HG03469 (cell line): ENCODE results near the gene CXCL6.
A peak's percentile ranks its signal among the peaks of the same experiment; 100 is the strongest.

Experiments used
- ATAC-seq: cut with Tn5 transposase; IDR thresholded peaks from one replicate; pipeline ENCODE4 v1.9.1; 2021; ENCODE audit warnings: mild to moderate bottlenecking, moderate library complexity, moderate number of reproducible peaks; ENCODE audit not compliant: unreplicated experiment

The CXCL6 gene

GRCh38 chr4:73836373-73837279 is at the start of gene CXCL6:
Gene CXCL6 (plus strand): TSS chr4:73836678. CDS start chr4:73836751, 73 bp downstream.
- ATAC-seq: no peak

GRCh38 chr4:73788411-73788810 is 48.1 kb upstream of the CXCL6 start:
- no peak for ATAC-seq

- no peak for ATAC-seq
These were observed 37.6 kb upstream of the CXCL6 start for GRCh38 chr4:73798842-73799241.

- no peak for ATAC-seq
These were observed 36.3 kb upstream of the CXCL6 start for GRCh38 chr4:73800206-73800605.

GRCh38 chr4:73801692-73802091 is 34.8 kb upstream of the CXCL6 start:
- ATAC-seq: no peak

GRCh38 chr4:73803213-73803612 is 33.3 kb upstream of the CXCL6 start:
- no peak for ATAC-seq

GRCh38 chr4:73810191-73810590 is 26.3 kb upstream of the CXCL6 start:
- no peak for ATAC-seq

- no peak for ATAC-seq
These were observed 24.6 kb upstream of the CXCL6 start for GRCh38 chr4:73811841-73812240.

- ATAC-seq: no peak
These were observed 21.8 kb upstream of the CXCL6 start for GRCh38 chr4:73814679-73815078.

- ATAC-seq: peak; percentile 52
These were observed 21.3 kb upstream of the CXCL6 start for GRCh38 chr4:73815145-73815544.

GRCh38 chr4:73816814-73817213 is 19.7 kb upstream of the CXCL6 start:
- ATAC-seq: no peak

- no peak for ATAC-seq
These were observed 19.1 kb upstream of the CXCL6 start for GRCh38 chr4:73817341-73817740.

- no peak for ATAC-seq
These were observed 15.2 kb upstream of the CXCL6 start for GRCh38 chr4:73821325-73821724.

GRCh38 chr4:73822389-73822788 is 14.1 kb upstream of the CXCL6 start:
- no peak for ATAC-seq

- no peak for ATAC-seq
These were observed 13.5 kb upstream of the CXCL6 start for GRCh38 chr4:73822812-73823504.

GRCh38 chr4:73823760-73824159 is 12.7 kb upstream of the CXCL6 start:
- no peak for ATAC-seq

- ATAC-seq: no peak
These were observed 7.5 kb upstream of the CXCL6 start for GRCh38 chr4:73828956-73829355.

- no peak for ATAC-seq
These were observed 4.9 kb upstream of the CXCL6 start for GRCh38 chr4:73831569-73831968.

- no peak for ATAC-seq
These were observed 3.7 kb upstream of the CXCL6 start for GRCh38 chr4:73832651-73833237.

- no peak for ATAC-seq
These were observed 2.6 kb downstream of the CXCL6 start for GRCh38 chr4:73839071-73839470.

GRCh38 chr4:73839715-73840114 is 3.2 kb downstream of the CXCL6 start:
- no peak for ATAC-seq
